Gastrocnemius medialis (tissue), 4 donors: ENCODE results near the gene SLC46A2. TPM values are rescaled to one million over a fixed set of nuclear protein-coding genes. Genes with fewer than 3 reads are reported as not detected.

Experiments
- ATAC-seq, 2 donors: fragments of 150-250 bp; one replicate each; pipeline ENCODE4 v1.9.1; 2016
- DNase-seq, 2 donors: peaks; one replicate each; pipeline ENCODE4 v3.0.0-alpha.2; 2019
- H3K27ac ChIP-seq, 4 donors: fragments of 200-600 bp; sonication (generic); 1 replicate in 1 of 4; 2 replicates in 3 of 4; pipeline ENCODE4 v1.5.1; 2016 to 2018; ENCODE audit warnings: mild to moderate bottlenecking in 2 of 4, moderate library complexity in 1 of 4
- H3K27me3 ChIP-seq, 3 donors: fragments of 200-600 bp; sonication (generic) in 2 of 3; 1 replicate in 1 of 3; 2 replicates in 2 of 3; pipeline versions ENCODE4 v1.5.1 to v1.6.0; 2016 to 2019; ENCODE audit warnings: mild to moderate bottlenecking in 1 of 3, moderate library complexity in 1 of 3
- H3K36me3 ChIP-seq, 2 donors: fragments of 200-600 bp; sonication (generic) in 1 of 2; one replicate each; pipeline ENCODE4 v1.5.1; 2017 to 2018
- H3K4me1 ChIP-seq, 2 donors: fragments of 200-600 bp; sonication (generic) in 1 of 2; one replicate each; pipeline ENCODE4 v1.5.1; 2016 to 2017; ENCODE audit warnings: mild to moderate bottlenecking in 2 of 2
- H3K4me3 ChIP-seq, 4 donors: fragments of 200-600 bp; sonication (generic) in 3 of 4; 1 replicate in 1 of 4; 2 replicates in 3 of 4; pipeline ENCODE4 v1.5.1; 2016 to 2019; ENCODE audit warnings: mild to moderate bottlenecking in 2 of 4
- H3K9me3 ChIP-seq, 3 donors: fragments of 200-600 bp; sonication (generic) in 2 of 3; 1 replicate in 1 of 3; 2 replicates in 2 of 3; pipeline ENCODE4 v1.5.1; 2016 to 2019
- POLR2A ChIP-seq, 2 donors: fragments of 450-650 bp; IDR thresholded peaks; one replicate each; pipeline ENCODE4 v1.6.1; 2017; ENCODE audit warnings: antibody characterized with exemption in 2 of 2, mild to moderate bottlenecking in 2 of 2, moderate library complexity in 2 of 2
- in situ Hi-C, 4 donors: fragments of 200-750 bp; cut with MboI; loops; one replicate each; pipeline versions ENCODE4 v1.15.0 to v1.8.0; 2017; ENCODE audit warnings: low sequenced_read_pairs in 4 of 4
- intact Hi-C: fragments of 100-400 bp; cut with DNase I; formaldehyde crosslinking; loops from one replicate; pipeline ENCODE4 v1.15.1; 2023; ENCODE audit warnings: low total_unique reads
- total RNA-seq, 4 donors: library from RNA; depleted of rRNA; stranded (reverse); fragments of >200 nt; gene quantifications; one replicate each; pipeline versions ENCODE4 v1.1.0 to v1.2.3, GENCODE V29; 2016
- TF ChIP-seq, protein P1 (sequence below), 5 experiments: fragments of 450-650 bp in 3 of 5; fragments of 200-600 bp in 2 of 5; sonication (generic) in 2 of 5; IDR thresholded peaks in 4 of 5; conservative IDR thresholded peaks in 1 of 5; 1 replicate in 4 of 5; 2 replicates in 1 of 5; pipeline ENCODE4 v1.5.1; 2016 to 2019; ENCODE audit warnings: antibody characterized with exemption in 5 of 5, mild to moderate bottlenecking in 3 of 5, moderate library complexity in 3 of 5

SLC46A2 gene
- total RNA-seq, 4 donors from 2014 or later = 0.13 TPM; not detected in 3

DNA sequence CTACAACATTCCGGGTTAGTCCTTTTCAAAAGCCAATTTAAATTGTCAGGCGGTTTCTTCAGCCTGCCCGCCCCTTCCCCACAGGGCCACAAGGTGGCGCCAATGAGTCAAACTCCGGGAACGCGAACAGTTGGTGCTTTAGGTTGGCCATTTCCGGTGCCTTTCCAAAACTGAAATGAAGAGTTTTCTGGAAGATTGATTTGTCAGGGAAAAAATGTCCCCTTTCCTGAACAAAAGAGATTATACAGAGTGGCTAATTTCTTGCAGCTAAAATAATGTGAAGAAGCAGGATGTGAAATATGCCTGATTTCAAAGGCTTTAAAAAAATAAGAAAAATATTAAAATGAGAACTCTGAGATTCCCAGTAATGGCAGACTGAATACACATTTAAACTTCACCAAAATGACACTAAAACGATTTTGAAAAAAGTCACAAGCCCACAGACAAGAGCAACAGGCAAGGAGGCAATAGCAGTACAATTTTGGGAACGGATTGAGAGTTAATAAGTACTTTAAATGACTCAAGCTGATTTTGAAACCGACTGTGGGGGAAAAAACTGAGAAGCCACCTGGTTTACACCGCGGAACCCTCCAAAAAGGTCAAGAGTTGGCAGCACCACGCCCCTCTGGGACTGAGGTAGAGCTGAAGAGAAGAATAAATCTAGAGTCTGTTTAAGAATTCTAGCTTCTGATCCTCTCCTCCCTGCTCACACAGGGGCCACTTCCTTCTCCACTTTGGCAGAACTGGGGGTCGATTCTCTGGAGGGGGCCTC, 45.7 kb downstream of the SLC46A2 start:
- H3K4me1 ChIP-seq = no peaks in the 10 kb centered on the region
- ATAC-seq (peak; percentile 70 to 87), DNase-seq (peak; percentile 29 to 56)
- no peaks in the 10 kb centered on the region for H3K27me3 ChIP-seq
- H3K9me3 ChIP-seq = no peaks in the 10 kb centered on the region
- no peak overlapping the region for H3K4me3 ChIP-seq
- H3K36me3 ChIP-seq = no peaks in the 10 kb centered on the region
- intact Hi-C loops = loop anchor here (1.0 kb wide), 1 partner anchor 58 kb away; no protein-coding TSS in a partner anchor
- in situ Hi-C loops = loop anchor here in 2 of 4 donors (5.0 to 10.0 kb wide), 2 partner anchors 57 to 60 kb away; no protein-coding TSS in a partner anchor
- TF ChIP-seq, protein P1, sequence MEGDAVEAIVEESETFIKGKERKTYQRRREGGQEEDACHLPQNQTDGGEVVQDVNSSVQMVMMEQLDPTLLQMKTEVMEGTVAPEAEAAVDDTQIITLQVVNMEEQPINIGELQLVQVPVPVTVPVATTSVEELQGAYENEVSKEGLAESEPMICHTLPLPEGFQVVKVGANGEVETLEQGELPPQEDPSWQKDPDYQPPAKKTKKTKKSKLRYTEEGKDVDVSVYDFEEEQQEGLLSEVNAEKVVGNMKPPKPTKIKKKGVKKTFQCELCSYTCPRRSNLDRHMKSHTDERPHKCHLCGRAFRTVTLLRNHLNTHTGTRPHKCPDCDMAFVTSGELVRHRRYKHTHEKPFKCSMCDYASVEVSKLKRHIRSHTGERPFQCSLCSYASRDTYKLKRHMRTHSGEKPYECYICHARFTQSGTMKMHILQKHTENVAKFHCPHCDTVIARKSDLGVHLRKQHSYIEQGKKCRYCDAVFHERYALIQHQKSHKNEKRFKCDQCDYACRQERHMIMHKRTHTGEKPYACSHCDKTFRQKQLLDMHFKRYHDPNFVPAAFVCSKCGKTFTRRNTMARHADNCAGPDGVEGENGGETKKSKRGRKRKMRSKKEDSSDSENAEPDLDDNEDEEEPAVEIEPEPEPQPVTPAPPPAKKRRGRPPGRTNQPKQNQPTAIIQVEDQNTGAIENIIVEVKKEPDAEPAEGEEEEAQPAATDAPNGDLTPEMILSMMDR (IDR thresholded peaks at IDR 0.05 in 4 of 5, conservative IDR thresholded peaks at IDR 0.05 in 1 of 5) = peak; percentile 83 to 98 (median 87)
- no peak for TF ChIP-seq POLR2A (IDR thresholded peaks at IDR 0.05)
- H3K27ac ChIP-seq = no peak overlapping the region

DNA sequence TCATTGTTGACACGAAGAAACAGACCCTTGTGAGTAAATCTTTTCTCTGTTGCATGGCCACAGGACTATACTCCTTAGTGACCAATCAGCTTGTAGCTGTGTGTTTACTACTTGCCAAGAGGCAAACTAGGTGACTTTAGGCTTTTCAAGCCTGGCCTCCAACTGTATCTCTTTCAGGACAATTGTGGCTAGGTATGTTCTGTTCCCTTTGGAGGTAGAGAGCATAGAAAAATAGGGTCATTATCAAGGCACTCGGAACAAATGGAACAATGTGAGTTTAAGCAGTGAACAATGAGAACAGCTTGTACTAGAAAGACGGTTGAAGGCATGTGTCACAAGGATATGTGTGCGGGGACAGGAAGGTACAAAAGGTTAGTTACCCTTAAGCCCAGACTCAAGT, 48.1 kb downstream of the SLC46A2 start:
- no peak for ATAC-seq
- TF ChIP-seq POLR2A (IDR thresholded peaks at IDR 0.05) = no peak
- TF ChIP-seq, protein P1 (IDR thresholded peaks at IDR 0.05 in 4 of 5, conservative IDR thresholded peaks at IDR 0.05 in 1 of 5) = no peak
- no peak overlapping the region for H3K4me3 ChIP-seq
- no peak for DNase-seq
- H3K4me1 ChIP-seq = no peaks in the 10 kb centered on the region
- intact Hi-C loops (no loop called here), in situ Hi-C loops (loop anchor here in 1 of 4 donors (10.0 kb wide), 1 partner anchor 62 kb away; no protein-coding TSS in a partner anchor)
- peaks cover 0 to 9% of the 10 kb centered on the region in 2 donors for H3K36me3 ChIP-seq
- no peaks in the 10 kb centered on the region for H3K9me3 ChIP-seq
- H3K27ac ChIP-seq = no peak overlapping the region
- H3K27me3 ChIP-seq = no peaks in the 10 kb centered on the region

DNA sequence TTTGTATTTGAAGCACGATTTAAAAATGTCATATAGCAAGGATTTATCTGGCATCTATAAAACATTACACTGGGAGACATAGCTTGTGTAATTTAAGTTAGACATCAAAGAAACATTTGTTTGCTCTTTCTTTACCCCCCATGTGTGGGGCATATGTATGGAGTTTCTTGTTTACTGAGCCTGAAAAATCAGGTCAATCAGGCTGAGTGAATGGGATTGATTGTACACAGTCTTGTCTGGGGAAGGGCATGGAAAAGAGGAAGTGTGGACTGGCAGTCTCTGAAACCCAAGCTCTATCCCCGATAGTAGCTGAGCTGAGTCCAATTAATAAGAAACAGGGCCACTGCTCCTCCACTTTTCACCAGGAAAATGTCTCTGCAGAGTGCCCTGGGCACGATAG, 49.4 kb downstream of the SLC46A2 start:
- Histone ChIP-seq H3K9me3 (no peaks in the 10 kb centered on the region), H3K27me3 (no peaks in the 10 kb centered on the region), H3K4me3 (no peak overlapping the region), H3K36me3 (peaks cover 0 to 9% of the 10 kb centered on the region in 2 donors), H3K4me1 (no peaks in the 10 kb centered on the region), H3K27ac (no peak overlapping the region)
- in situ Hi-C loops (loop anchor here in 1 of 4 donors (10.0 kb wide), 1 partner anchor 64 kb away; no protein-coding TSS in a partner anchor), intact Hi-C loops (no loop called here)
- DNase-seq (no peak), ATAC-seq (no peak)
- TF ChIP-seq POLR2A (IDR thresholded peaks at IDR 0.05) = no peak
- TF ChIP-seq, protein P1 (IDR thresholded peaks at IDR 0.05 in 4 of 5, conservative IDR thresholded peaks at IDR 0.05 in 1 of 5) = no peak

DNA sequence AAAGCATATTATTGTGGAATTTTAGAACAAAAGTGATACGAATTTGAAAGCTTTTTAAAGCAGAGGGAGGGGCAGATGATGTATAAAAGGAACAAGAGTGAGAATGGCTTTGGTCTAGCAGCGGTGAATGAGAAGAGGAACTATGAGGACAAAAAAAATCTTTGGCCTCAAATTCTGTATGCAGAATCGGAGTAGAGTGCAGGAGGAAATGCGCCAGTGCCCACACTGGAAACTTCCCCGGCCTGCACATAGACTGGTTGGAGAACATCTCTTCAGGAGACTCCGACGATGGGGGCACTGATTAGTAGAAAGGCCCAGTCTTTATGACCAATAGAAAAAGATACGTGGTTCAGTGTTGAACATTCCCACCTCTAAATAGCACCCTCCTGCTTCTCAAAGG, 51.3 kb downstream of the SLC46A2 start:
- Histone ChIP-seq H3K4me3 (no peak overlapping the region), H3K9me3 (no peaks in the 10 kb centered on the region), H3K4me1 (no peaks in the 10 kb centered on the region), H3K27me3 (no peaks in the 10 kb centered on the region), H3K27ac (no peak overlapping the region), H3K36me3 (peaks cover 0 to 9% of the 10 kb centered on the region in 2 donors)
- in situ Hi-C loops = no loop called here
- intact Hi-C loops = no loop called here
- ATAC-seq (no peak), DNase-seq (no peak)
- TF ChIP-seq, protein P1 (IDR thresholded peaks at IDR 0.05 in 4 of 5, conservative IDR thresholded peaks at IDR 0.05 in 1 of 5) = no peak
- no peak for TF ChIP-seq POLR2A (IDR thresholded peaks at IDR 0.05)
